Ishikawa (cell line): Measurements from ENCODE around the gene NECTIN1.

ENCODE experiments used
- EP300 ChIP-seq: IDR thresholded peaks from 2 replicates; pipeline ENCODE4 v1.6.1; 2012; ENCODE audit warnings: borderline replicate concordance
- FOXM1 ChIP-seq: IDR thresholded peaks from 2 replicates; pipeline ENCODE4 v1.6.1; 2012; ENCODE audit warnings: low read depth, borderline replicate concordance
- TF ChIP-seq, protein P1 (sequence below): IDR thresholded peaks from 2 replicates; pipeline ENCODE4 v1.6.1; 2012

DNA sequence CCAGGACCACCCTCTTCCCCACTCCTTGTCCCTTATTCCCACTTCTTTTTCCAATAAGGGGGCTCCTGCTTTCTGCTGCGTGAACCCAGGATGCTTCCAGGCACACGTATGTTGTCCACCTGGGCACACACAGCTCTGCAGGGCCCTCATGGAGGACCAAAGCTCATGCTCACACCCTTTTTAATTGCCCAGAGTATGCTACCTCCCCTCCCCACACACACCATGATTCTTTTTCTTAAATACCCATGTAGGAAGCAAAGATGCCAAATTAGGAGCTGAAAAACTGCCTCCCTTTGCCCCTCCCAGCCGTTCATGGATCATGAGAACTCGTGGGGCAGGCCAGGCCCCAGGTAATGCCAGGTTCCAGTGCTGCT is 5.1 kb downstream of the NECTIN1 start:
- TF ChIP-seq EP300 (no peak), FOXM1 (no peak)
- TF ChIP-seq, protein P1, sequence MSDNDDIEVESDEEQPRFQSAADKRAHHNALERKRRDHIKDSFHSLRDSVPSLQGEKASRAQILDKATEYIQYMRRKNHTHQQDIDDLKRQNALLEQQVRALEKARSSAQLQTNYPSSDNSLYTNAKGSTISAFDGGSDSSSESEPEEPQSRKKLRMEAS = no peak
